Vagina (tissue), 2 donors: ENCODE data around the gene SAP30L.

Experiments
- CTCF ChIP-seq, 3 experiments: fragments of 450-650 bp in 2 of 3; fragments of 200-600 bp in 1 of 3; sonication (generic) in 1 of 3; IDR thresholded peaks; one replicate each; pipeline ENCODE4 v1.5.1; 2017 to 2019; ENCODE audit warnings: antibody characterized with exemption in 3 of 3, mild to moderate bottlenecking in 2 of 3, moderate library complexity in 2 of 3
- POLR2A ChIP-seq, 2 donors: fragments of 450-650 bp; IDR thresholded peaks; one replicate each; pipeline ENCODE4 v1.6.1; 2017; ENCODE audit warnings: antibody characterized with exemption in 2 of 2, mild to moderate bottlenecking in 2 of 2, moderate library complexity in 2 of 2

GRCh38 chr5:154445422-154446194 is at the start of gene SAP30L:
- TF ChIP-seq CTCF (IDR thresholded peaks at IDR 0.05) (no peak), POLR2A (IDR thresholded peaks at IDR 0.05) (peak in 1 of 2 donors; percentile 56)
